ENCODE results near the gene KRTAP10-2.
"Not testable (repeated sequence)": the region's sequence is repeated elsewhere in the genome, so short reads cannot be mapped to it uniquely, and the experiment has no call there.

Gene KRTAP10-2

GRCh38 chr21:44582055-44582454, 30.8 kb upstream of the KRTAP10-2 start:
- no peak for DNase-seq

GRCh38 chr21:44581158-44581557, 29.9 kb upstream of the KRTAP10-2 start:
- no peak for DNase-seq

- not testable (repeated sequence) for DNase-seq
Measured at GRCh38 chr21:44580231-44580821, 29.0 kb upstream of the KRTAP10-2 start, which contains the start of gene KRTAP10-5. Gene KRTAP10-5 (minus strand): TSS chr21:44580604. CDS start chr21:44580578, 26 bp downstream.

GRCh38 chr21:44579833-44580144, 28.5 kb upstream of the KRTAP10-2 start:
- DNase-seq = no peak

- no peak for DNase-seq
Measured at GRCh38 chr21:44579056-44579832, 27.9 kb upstream of the KRTAP10-2 start.

- DNase-seq = no peak
Measured at GRCh38 chr21:44578371-44579055, 27.2 kb upstream of the KRTAP10-2 start.

GRCh38 chr21:44576025-44576420, 24.7 kb upstream of the KRTAP10-2 start:
- no peak for DNase-seq

GRCh38 chr21:44575307-44576024, 24.2 kb upstream of the KRTAP10-2 start:
- no peak for DNase-seq

GRCh38 chr21:44574457-44575306, 23.4 kb upstream of the KRTAP10-2 start:
- no peak for DNase-seq

GRCh38 chr21:44573630-44574456, 22.5 kb upstream of the KRTAP10-2 start, which contains the start of gene KRTAP10-4:
Gene KRTAP10-4 (plus strand): TSS chr21:44573729. CDS start chr21:44573759, 30 bp downstream.
- not testable (repeated sequence) for DNase-seq

- no peak for DNase-seq
Measured at GRCh38 chr21:44572959-44573583, 21.8 kb upstream of the KRTAP10-2 start.

GRCh38 chr21:44571844-44572782, 20.8 kb upstream of the KRTAP10-2 start:
- DNase-seq = no peak

GRCh38 chr21:44571296-44571695, 20.0 kb upstream of the KRTAP10-2 start:
- DNase-seq = no peak

- DNase-seq = no peak
Measured at GRCh38 chr21:44569861-44570517, 18.7 kb upstream of the KRTAP10-2 start.

- no peak for DNase-seq
Measured at GRCh38 chr21:44568667-44569556, 17.6 kb upstream of the KRTAP10-2 start.

- no peak for DNase-seq
Measured at GRCh38 chr21:44568261-44568660, 17.0 kb upstream of the KRTAP10-2 start.

- no peak for DNase-seq
Measured at GRCh38 chr21:44567481-44568171, 16.3 kb upstream of the KRTAP10-2 start.
